Spinal cord (tissue), 10 donors: ENCODE data around the gene NME9. TPM values are rescaled to one million over a fixed set of nuclear protein-coding genes. Genes with fewer than 3 reads are reported as not detected.

ENCODE experiments used
- DNase-seq, 6 donors: peaks; one replicate each; pipeline versions ENCODE4 v3.0.0 to v3.0.0-alpha.2; 2013 to 2015; ENCODE audit warnings: low spot score in 6 of 6, low read depth in 4 of 6
- H3K27ac ChIP-seq: one replicate; pipeline ENCODE4 v1.5.1; 2013; ENCODE audit warnings: low read depth, low read length, control low read depth
- H3K27me3 ChIP-seq: one replicate; pipeline ENCODE4 v1.6.1; 2013; ENCODE audit warnings: low read length; ENCODE audit not compliant: control insufficient read depth, insufficient read depth
- H3K36me3 ChIP-seq: one replicate; pipeline ENCODE4 v1.6.1; 2013; ENCODE audit warnings: low read length; ENCODE audit not compliant: control insufficient read depth, insufficient read depth
- H3K4me1 ChIP-seq: one replicate; pipeline ENCODE4 v1.6.1; 2013; ENCODE audit warnings: low read length; ENCODE audit not compliant: control insufficient read depth, insufficient read depth
- H3K4me3 ChIP-seq: one replicate; pipeline ENCODE4 v1.5.1; 2013; ENCODE audit warnings: low read depth, low read length, control low read depth
- H3K9me3 ChIP-seq: one replicate; pipeline ENCODE4 v1.6.1; 2013; ENCODE audit warnings: low read length; ENCODE audit not compliant: control insufficient read depth, insufficient read depth
- WGBS: methylation state at CpG from one replicate; pipeline ENCODE4 v1.1.5; 2013; ENCODE audit warnings: missing lambda C conversion rate; ENCODE audit not compliant: insufficient coverage; 5-methylcytosine and 5-hydroxymethylcytosine counted together
- polyA plus RNA-seq, 2 donors: library from polyadenylated mRNA; unstranded; fragments of 120-200 nt; gene quantifications; one replicate each; pipeline ENCODE4 v1.2.1, GENCODE V29; 2013; ENCODE audit not compliant: insufficient read length in 2 of 2
- total RNA-seq, 2 donors: library from RNA; depleted of rRNA in 1 of 2; stranded (reverse); fragments of 120-200 nt in 1 of 2; fragments of >200 nt in 1 of 2; gene quantifications; one replicate each; pipeline versions ENCODE4 v1.2.3 to v1.2.4, GENCODE V29; 2013 to 2014
- donor health status: healthy.

The NME9 gene
- total and polyA plus RNA-seq, 4 donors: 5.6 to 9.6 (median 8.3) TPM

GRCh38 chr3:138373087-138373735, 43.6 kb upstream of the NME9 start:
- H3K4me3 ChIP-seq: no peak overlapping the region
- H3K4me1 ChIP-seq: peaks cover 22% of the 10 kb centered on the region
- H3K27me3 ChIP-seq: no peaks in the 10 kb centered on the region
- H3K36me3 ChIP-seq: peaks cover 8% of the 10 kb centered on the region
- H3K9me3 ChIP-seq: no peaks in the 10 kb centered on the region
- H3K27ac ChIP-seq: no peak overlapping the region
- 86% methylated on average over 4 of the region's 7 CpGs for WGBS
- DNase-seq: no peak

- WGBS: 82% methylated on average over 8 of the region's 9 CpGs
- Histone ChIP-seq H3K36me3 (peaks cover 2% of the 10 kb centered on the region), H3K4me1 (peaks cover 39% of the 10 kb centered on the region), H3K4me3 (no peak overlapping the region), H3K27ac (no peak overlapping the region), H3K9me3 (no peaks in the 10 kb centered on the region), H3K27me3 (no peaks in the 10 kb centered on the region)
- DNase-seq: peak in 1 of 6 donors; percentile 62
Measured at GRCh38 chr3:138371070-138371965, 41.7 kb upstream of the NME9 start.

GRCh38 chr3:138370321-138370720, 40.7 kb upstream of the NME9 start:
- Histone ChIP-seq H3K4me1 (peaks cover 46% of the 10 kb centered on the region), H3K27me3 (no peaks in the 10 kb centered on the region), H3K9me3 (no peaks in the 10 kb centered on the region), H3K27ac (no peak overlapping the region), H3K36me3 (peaks cover 2% of the 10 kb centered on the region), H3K4me3 (no peak overlapping the region)
- WGBS: 100% methylated on average over 4 of the region's 8 CpGs
- DNase-seq: no peak

GRCh38 chr3:138369151-138369900, 39.7 kb upstream of the NME9 start:
- H3K4me3 ChIP-seq: no peak overlapping the region
- no peaks in the 10 kb centered on the region for H3K27me3 ChIP-seq
- no peaks in the 10 kb centered on the region for H3K9me3 ChIP-seq
- peaks cover 2% of the 10 kb centered on the region for H3K36me3 ChIP-seq
- H3K27ac ChIP-seq: peak overlapping the region; percentile 2
- peaks cover 52% of the 10 kb centered on the region for H3K4me1 ChIP-seq
- WGBS: 43% methylated on average over 7 of the region's 8 CpGs
- peak in 2 of 6 donors; percentile 52 to 66 for DNase-seq

GRCh38 chr3:138367911-138368310, 38.3 kb upstream of the NME9 start:
- no peaks in the 10 kb centered on the region for H3K9me3 ChIP-seq
- peaks cover 62% of the 10 kb centered on the region for H3K4me1 ChIP-seq
- no peak overlapping the region for H3K4me3 ChIP-seq
- peak in 3 of 6 donors; percentile 41 to 81 (median 70) for DNase-seq
- H3K36me3 ChIP-seq: no peaks in the 10 kb centered on the region
- no peaks in the 10 kb centered on the region for H3K27me3 ChIP-seq
- 13% methylated on average over 5 of the region's 5 CpGs for WGBS
- peak overlapping the region; percentile 61 for H3K27ac ChIP-seq

GRCh38 chr3:138367326-138367850, 37.7 kb upstream of the NME9 start:
- no peaks in the 10 kb centered on the region for H3K36me3 ChIP-seq
- H3K4me3 ChIP-seq: no peak overlapping the region
- H3K4me1 ChIP-seq: peaks cover 68% of the 10 kb centered on the region
- 74% methylated on average over 6 of the region's 7 CpGs for WGBS
- no peaks in the 10 kb centered on the region for H3K9me3 ChIP-seq
- no peak for DNase-seq
- no peaks in the 10 kb centered on the region for H3K27me3 ChIP-seq
- H3K27ac ChIP-seq: peak overlapping the region; percentile 61

- Histone ChIP-seq H3K9me3 (no peaks in the 10 kb centered on the region), H3K27me3 (no peaks in the 10 kb centered on the region), H3K4me3 (no peak overlapping the region), H3K36me3 (peaks cover 4% of the 10 kb centered on the region), H3K27ac (no peak overlapping the region), H3K4me1 (peaks cover 76% of the 10 kb centered on the region)
- no peak for DNase-seq
- WGBS: 68% methylated on average over 4 of the region's 8 CpGs
Measured at GRCh38 chr3:138366006-138366759, 36.5 kb upstream of the NME9 start.

- no peaks in the 10 kb centered on the region for H3K9me3 ChIP-seq
- DNase-seq: no peak
- no peak overlapping the region for H3K4me3 ChIP-seq
- 92% methylated on average over 3 of the region's 4 CpGs for WGBS
- H3K4me1 ChIP-seq: peaks cover 82% of the 10 kb centered on the region
- no peak overlapping the region for H3K27ac ChIP-seq
- H3K27me3 ChIP-seq: no peaks in the 10 kb centered on the region
- peaks cover 9% of the 10 kb centered on the region for H3K36me3 ChIP-seq
Measured at GRCh38 chr3:138365253-138365555, 35.6 kb upstream of the NME9 start.
